DOHH2 (cell line): ENCODE results near the gene RPTOR.

Source experiments
- H3F3A ChIP-seq: fragments of 200-600 bp; sonication (generic), shearing (Covaris generic); 2 replicates; pipeline ENCODE4 v1.6.0; 2016; ENCODE audit warnings: antibody characterized with exemption, mild to moderate bottlenecking; ENCODE audit not compliant: control insufficient read depth, insufficient read depth
- H3K27ac ChIP-seq: fragments of 200-600 bp; sonication (generic); 2 replicates; pipeline ENCODE4 v1.5.1; 2014; ENCODE audit warnings: low read depth, mild to moderate bottlenecking, low read length, moderate library complexity
- H3K27me3 ChIP-seq: fragments of 200-600 bp; sonication (generic); 2 replicates; pipeline ENCODE4 v1.6.1; 2014; ENCODE audit warnings: mild to moderate bottlenecking, low read length, mixed read lengths; ENCODE audit not compliant: control insufficient read depth
- H3K36me3 ChIP-seq: fragments of 200-600 bp; sonication (generic); 2 replicates; pipeline ENCODE4 v1.6.1; 2014; ENCODE audit warnings: mild to moderate bottlenecking, low read length, moderate library complexity, mixed read lengths; ENCODE audit not compliant: control insufficient read depth
- H3K4me1 ChIP-seq: fragments of 200-600 bp; sonication (generic); 2 replicates; pipeline ENCODE4 v1.6.1; 2014; ENCODE audit warnings: mild to moderate bottlenecking, low read length, mixed read lengths; ENCODE audit not compliant: control insufficient read depth
- H3K4me2 ChIP-seq: fragments of 200-600 bp; sonication (generic); 2 replicates; pipeline ENCODE4 v1.6.0; 2014; ENCODE audit warnings: mild to moderate bottlenecking, low read length, moderate library complexity
- H3K4me3 ChIP-seq: fragments of 200-600 bp; sonication (generic); 2 replicates; pipeline ENCODE4 v1.5.1; 2014; ENCODE audit warnings: mild to moderate bottlenecking, low read length, mixed read lengths
- H3K79me2 ChIP-seq: fragments of 200-600 bp; sonication (generic); 2 replicates; pipeline ENCODE4 v1.6.1; 2014; ENCODE audit warnings: mild to moderate bottlenecking, low read length, mixed read lengths; ENCODE audit not compliant: control insufficient read depth
- H3K9me2 ChIP-seq: fragments of 200-600 bp; sonication (generic); replicated peaks from 2 replicates; pipeline ENCODE4 v1.6.1; 2014; ENCODE audit warnings: mild to moderate bottlenecking, low read length, mixed read lengths; ENCODE audit not compliant: control insufficient read depth
- H3K9me3 ChIP-seq: fragments of 200-600 bp; sonication (generic); 2 replicates; pipeline ENCODE4 v1.6.1; 2014; ENCODE audit warnings: antibody characterized with exemption, low read length, mixed read lengths; ENCODE audit not compliant: control insufficient read depth, insufficient read depth
- H4K20me1 ChIP-seq: fragments of 200-600 bp; sonication (generic); 2 replicates; pipeline ENCODE4 v1.6.0; 2014; ENCODE audit warnings: low read depth, mild to moderate bottlenecking, antibody characterized with exemption, low read length, moderate library complexity; ENCODE audit not compliant: control insufficient read depth, insufficient read depth
- CTCF ChIP-seq: fragments of 200-600 bp; sonication (generic); IDR thresholded peaks from one replicate; pipeline ENCODE4 v1.5.1; 2014; ENCODE audit warnings: antibody characterized with exemption, mild to moderate bottlenecking, low read depth, low read length; ENCODE audit not compliant: poor library complexity, severe bottlenecking
- EZH2phosphoT487 ChIP-seq: fragments of 200-600 bp; sonication (generic); IDR thresholded peaks from 2 replicates; pipeline ENCODE4 v1.6.1; 2017; ENCODE audit warnings: borderline replicate concordance, mild to moderate bottlenecking, antibody characterized with exemption, low read length, moderate library complexity, mixed read lengths

The RPTOR gene

GRCh38 chr17:80918731-80919130 lies 374.1 kb downstream of the RPTOR start:
- no peaks in the 10 kb centered on the region for H3K27me3 ChIP-seq
- H3F3A ChIP-seq: no peaks in the 10 kb centered on the region
- H3K9me2 ChIP-seq: no peaks in the 10 kb centered on the region
- H3K27ac ChIP-seq: no peak overlapping the region
- no peak overlapping the region for H3K4me2 ChIP-seq
- H3K4me1 ChIP-seq: peaks cover 10% of the 10 kb centered on the region
- no peaks in the 10 kb centered on the region for H3K79me2 ChIP-seq
- H3K36me3 ChIP-seq: peaks cover 12% of the 10 kb centered on the region
- H3K9me3 ChIP-seq: peaks cover 13% of the 10 kb centered on the region
- no peak overlapping the region for H3K4me3 ChIP-seq
- TF ChIP-seq EZH2phosphoT487: no peak
- TF ChIP-seq CTCF: no peak
- no peaks in the 10 kb centered on the region for H4K20me1 ChIP-seq

- no peaks in the 10 kb centered on the region for H4K20me1 ChIP-seq
- no peak overlapping the region for H3K27ac ChIP-seq
- no peaks in the 10 kb centered on the region for H3K27me3 ChIP-seq
- H3K36me3 ChIP-seq: peaks cover 4% of the 10 kb centered on the region
- no peak overlapping the region for H3K4me2 ChIP-seq
- TF ChIP-seq CTCF: no peak
- TF ChIP-seq EZH2phosphoT487: no peak
- no peak overlapping the region for H3K4me3 ChIP-seq
- no peaks in the 10 kb centered on the region for H3F3A ChIP-seq
- H3K9me2 ChIP-seq: no peaks in the 10 kb centered on the region
- H3K9me3 ChIP-seq: peaks cover 4% of the 10 kb centered on the region
- peaks cover 1% of the 10 kb centered on the region for H3K4me1 ChIP-seq
- H3K79me2 ChIP-seq: no peaks in the 10 kb centered on the region
Measured at GRCh38 chr17:80919331-80920311, 375.0 kb downstream of the RPTOR start.

DNA sequence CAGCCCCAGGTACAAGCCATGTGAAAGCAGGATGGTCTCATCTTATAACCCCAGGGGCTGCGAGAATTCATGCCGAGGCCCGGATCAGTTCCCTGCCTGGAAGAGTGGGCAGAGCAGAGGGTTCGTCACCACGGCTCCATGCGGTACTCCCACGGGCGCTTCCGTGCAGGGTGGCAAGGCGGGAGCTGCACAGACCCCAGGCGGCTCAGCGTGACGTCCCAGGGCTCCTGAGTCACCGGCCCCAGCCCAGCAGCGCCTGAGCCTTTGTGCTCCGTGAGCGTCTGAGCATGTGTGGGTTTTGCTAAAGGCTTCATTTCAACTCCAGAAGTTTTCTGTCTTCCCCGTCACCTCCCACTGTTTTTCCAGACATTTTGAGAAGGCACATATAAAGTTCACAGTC lies 375.8 kb downstream of the RPTOR start:
- H3K4me1 ChIP-seq: no peaks in the 10 kb centered on the region
- TF ChIP-seq CTCF (no peak), EZH2phosphoT487 (no peak)
- no peaks in the 10 kb centered on the region; the same call in 1 of the 2 replicates for H3K36me3 ChIP-seq

More for the DNA sequence above, 375.8 kb downstream of the RPTOR start:
- Histone ChIP-seq H3K9me2 (no peaks in the 10 kb centered on the region), H3K27ac (no peak overlapping the region), H3K4me2 (no peak overlapping the region), H3K27me3 (no peaks in the 10 kb centered on the region), H3K79me2 (no peaks in the 10 kb centered on the region), H4K20me1 (no peaks in the 10 kb centered on the region), H3K4me3 (no peak overlapping the region), H3F3A (no peaks in the 10 kb centered on the region), H3K9me3 (no peaks in the 10 kb centered on the region)
